HG03139 (cell line): Measurements from ENCODE around the gene APP.

Experiments used
- ATAC-seq: cut with Tn5 transposase; IDR thresholded peaks from one replicate; pipeline ENCODE4 v1.9.1; 2021; ENCODE audit not compliant: unreplicated experiment

The APP gene

GRCh38 chr21:26070822-26071425 lies 99.6 kb downstream of the APP start:
- no peak for ATAC-seq

DNA sequence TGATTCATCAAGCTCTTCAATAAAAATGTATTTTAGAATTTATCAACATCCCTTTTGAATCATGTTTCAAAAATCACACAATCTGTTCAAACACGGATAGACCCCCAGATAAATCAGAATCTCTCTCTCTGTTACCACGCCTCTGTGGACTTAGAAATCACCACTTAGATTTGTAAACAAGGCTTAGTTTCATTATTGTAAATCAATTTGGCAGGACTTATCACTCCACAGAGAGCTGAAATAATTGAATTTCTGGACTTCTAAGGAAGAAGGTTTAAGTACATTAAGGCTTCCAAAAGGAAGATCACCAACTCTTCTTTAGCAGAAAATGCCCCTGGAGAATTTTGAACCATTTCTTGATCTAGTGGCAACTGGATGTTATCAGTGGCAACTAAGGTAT lies 100.4 kb downstream of the APP start:
- ATAC-seq, result no peak

DNA sequence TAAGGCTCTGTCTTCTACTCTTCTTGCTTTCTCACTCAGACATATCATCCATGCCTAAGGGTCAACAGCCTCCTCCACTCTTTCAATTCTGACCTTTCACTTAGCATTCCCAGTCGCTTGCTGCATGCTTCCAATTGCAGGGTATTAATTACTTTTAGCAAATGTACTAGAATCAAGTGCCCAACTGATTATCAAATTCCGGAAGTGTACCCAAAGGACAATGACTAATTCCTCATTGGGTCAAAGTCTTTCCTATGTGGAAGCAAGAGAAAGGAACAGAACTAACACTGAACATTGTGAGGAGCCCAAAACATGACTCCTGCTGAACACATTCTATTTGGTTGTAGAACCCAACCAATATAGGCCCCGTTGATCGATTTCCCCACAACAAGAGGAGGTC lies 101.8 kb downstream of the APP start:
- no peak for ATAC-seq

DNA sequence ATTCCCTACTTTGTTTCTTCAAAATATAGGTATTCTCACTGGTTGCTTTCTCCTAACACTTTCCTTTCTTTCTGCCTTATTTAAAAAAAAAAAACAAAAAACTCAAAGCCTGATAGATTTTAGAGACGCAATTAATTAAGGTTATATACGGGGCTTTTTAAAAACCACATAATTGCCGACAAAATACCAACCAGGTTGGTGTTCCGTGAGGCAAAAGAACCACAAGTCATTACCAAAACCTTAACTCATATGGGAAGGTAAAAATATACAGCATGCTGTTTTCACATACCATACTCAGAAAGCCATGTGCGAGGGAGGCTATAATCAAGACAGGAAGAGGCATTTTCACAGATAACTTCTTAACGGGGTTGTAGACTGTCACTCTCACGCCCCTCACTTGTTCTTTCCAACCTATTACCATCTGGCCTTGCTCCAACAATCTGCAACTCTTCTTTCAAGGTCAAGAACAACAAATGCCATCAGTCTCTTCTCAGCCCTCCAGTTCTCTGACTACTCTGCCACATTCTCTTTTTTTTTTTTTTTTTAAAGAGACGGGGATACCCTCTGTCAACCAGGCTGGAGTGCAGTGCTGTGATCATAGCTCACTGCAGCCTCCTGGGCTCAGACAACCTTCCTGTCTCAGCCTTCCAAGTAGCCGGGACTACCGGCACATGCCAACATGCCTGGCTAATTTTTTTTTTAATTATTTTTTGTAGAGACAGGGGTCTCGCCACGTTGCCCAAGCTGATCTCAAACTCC lies 102.6 kb downstream of the APP start:
- no peak for ATAC-seq

DNA sequence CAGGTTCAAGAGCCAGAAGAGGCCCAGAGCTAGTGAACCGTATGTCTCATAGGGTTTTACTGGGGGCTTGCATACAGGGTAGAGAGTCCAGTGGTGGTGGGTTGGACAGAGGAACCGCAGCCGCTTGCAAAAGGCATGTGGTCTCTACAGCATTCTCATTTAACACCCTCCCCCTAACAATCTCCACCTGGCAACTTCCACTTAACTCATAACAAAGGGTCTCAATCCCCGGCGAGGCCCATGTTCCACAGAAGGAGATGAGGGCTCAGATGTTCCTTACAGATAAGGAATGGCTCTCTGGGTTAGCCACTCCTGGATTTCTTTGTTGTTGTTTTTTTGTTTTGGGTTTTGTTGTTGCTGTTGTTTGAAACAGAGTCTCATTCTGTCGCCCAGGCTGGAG lies 106.1 kb downstream of the APP start:
- ATAC-seq, result no peak

DNA sequence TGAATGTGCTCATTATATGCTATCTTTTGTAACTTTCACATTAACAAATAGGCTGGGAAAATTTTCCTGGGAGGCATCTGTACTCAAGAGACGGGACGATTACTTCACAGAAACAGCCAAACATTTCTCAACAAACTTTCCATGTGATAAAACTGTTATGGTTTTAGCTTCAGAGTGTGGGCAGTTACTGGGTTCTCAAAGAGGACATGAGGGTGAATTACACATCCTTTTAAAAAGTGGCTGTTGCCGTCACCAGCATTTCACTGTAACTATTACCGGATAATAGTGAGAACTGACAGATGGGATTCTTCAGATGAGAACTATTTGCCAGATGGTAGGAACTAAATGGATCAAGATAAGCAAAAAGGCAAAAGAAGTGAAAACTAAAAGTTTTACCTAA lies 109.1 kb downstream of the APP start:
- no peak for ATAC-seq

DNA sequence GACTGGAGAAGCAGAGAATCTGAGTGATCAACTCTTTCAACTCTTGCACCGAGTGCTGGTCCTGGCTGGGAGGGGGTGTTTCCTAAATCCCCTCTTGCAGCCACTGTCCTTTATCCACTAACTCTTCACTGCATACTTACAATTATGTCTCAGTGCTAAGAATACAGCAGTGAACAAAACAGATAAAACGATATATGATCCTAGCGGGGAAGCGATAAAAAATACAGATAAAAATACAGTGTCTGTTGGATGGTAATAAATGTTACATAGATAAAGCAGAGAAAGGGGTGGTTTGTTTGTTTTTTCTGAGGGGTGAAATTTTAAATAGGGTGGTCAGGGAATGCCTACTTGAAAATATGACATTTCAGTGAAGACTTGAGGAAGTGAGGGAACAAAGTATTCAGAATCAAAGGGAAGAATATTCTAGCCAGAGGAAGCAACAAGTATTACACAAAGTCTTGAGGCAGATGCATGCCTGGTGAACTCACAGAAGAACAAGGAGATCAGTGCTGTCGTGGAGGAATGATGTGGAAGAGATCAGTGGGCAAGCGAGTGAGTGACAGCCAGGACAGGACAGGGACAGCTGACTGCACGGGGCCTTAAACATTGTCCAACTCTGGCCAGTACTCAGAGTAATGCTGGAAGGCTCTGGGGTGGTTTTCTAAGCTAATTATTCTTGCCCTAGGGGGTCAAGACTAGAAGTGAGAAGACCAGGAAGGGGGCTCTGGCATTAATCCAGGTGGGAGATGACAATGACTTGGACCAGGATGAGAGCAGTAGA lies 110.0 kb downstream of the APP start:
- ATAC-seq, result no peak

DNA sequence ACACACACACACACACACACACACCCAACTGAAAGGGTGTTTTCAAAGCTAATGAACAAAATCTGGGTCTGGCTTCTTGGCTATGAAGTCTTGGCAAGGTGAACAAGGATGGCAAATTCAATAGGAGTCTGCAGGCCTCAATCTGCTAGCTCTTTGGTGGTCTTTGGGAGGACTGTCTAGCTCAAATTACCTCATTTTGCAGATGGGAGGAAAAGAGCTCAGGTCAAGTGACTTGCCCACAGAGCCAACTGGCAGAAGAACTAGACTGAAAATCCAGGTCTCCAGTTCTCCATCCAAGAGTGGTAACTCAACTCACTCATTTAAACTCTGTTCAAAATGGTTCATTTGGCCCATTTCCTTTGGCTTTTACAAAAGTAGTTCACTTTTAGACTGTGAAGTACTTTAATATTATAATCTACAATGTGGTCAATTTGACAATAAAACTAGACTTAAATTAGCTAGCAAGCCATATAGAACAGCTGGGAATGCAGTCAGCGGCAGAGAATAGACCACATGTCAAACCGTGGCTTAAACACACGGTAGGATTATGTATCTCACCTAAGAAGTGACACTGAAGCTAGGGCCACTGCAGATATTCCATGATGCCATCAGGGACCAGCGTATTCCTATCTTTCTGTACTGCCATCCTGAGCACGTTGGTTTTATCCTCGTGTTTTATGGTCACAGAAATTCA lies 112.9 kb downstream of the APP start:
- ATAC-seq, result no peak

DNA sequence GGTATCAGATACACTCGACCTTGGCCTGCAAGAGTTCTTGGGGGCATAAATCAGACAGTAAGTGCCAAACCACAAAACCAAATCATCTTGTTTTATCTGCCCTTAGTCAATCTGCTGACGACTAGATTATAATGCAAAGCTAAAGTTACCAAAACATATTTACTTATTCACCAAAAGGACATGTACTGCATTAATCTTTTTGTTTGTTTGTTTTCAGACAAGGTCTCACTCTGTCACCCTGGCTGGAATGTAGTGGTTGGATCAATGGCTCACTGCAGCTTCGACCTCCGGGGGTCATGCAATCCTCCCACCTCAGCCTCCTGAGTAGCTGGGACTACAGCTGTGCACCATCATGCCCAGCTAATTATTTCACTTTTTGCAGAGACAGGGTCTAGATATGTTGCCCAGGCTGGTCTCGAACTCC lies 114.7 kb downstream of the APP start:
- no peak for ATAC-seq

GRCh38 chr21:26055010-26055409 lies 115.6 kb downstream of the APP start:
- no peak for ATAC-seq

DNA sequence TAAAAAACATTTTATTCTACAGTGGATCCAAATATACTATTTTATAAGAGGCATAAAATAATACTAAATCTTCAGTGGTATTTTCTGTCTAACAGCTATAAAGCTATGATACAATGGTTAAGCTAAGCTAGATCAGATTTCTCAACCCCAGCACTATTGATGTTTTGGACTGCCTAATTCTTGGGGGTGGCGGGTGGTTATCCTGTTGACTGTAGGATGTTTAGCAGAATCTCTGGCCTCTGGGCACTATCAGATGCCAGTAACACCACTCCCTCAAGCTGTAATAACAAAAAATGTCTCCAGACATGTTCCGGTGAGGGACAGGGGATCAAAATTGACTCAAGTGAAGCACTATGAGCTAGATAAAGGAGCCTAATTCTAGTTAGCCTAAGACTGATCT lies 118.5 kb downstream of the APP start:
- ATAC-seq, result no peak

GRCh38 chr21:26050857-26051256 lies 119.7 kb downstream of the APP start:
- ATAC-seq, result no peak

DNA sequence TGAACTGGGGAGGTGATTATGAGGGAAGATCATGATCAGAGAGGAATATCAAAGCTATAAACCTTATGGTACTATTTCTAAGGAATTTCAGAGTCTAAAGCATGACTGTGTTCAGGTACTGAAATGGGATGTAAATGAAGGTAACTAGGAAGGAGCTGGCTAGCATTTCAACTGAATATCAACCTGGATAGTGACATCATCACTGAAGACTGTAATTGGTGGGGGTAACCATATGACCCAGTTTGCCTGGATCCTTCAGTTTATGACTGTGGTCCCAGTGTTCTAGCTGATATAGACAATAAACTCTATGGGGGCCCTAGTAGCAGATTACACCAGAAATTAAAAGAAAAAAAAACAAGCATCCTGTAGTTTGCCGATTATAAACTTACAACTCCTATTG lies 120.8 kb downstream of the APP start:
- no peak for ATAC-seq

- ATAC-seq, result no peak
Observed at GRCh38 chr21:26047279-26047967, 123.1 kb downstream of the APP start.

DNA sequence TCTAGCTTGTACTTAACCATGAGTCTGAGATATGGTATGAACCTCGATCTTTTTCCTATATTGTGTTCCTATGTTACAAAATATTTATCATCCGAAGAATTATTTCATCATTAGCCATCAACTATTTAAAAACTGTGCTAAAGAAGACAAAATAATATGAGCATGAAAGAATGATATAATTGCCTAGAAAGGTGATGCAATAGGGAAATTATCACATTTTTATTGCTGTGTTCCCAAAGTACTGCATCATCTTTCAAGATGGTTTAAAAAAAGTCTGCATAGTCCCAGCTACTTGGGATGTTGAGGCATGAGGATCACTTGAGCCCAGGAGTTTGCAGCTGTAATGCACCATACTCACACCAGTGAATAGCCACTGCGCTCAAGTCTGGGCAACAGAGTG lies 126.7 kb downstream of the APP start:
- no peak for ATAC-seq

- ATAC-seq, result no peak
Observed at GRCh38 chr21:26042181-26042876, 128.2 kb downstream of the APP start.

GRCh38 chr21:26041431-26042180 lies 129.0 kb downstream of the APP start:
- ATAC-seq, result no peak

DNA sequence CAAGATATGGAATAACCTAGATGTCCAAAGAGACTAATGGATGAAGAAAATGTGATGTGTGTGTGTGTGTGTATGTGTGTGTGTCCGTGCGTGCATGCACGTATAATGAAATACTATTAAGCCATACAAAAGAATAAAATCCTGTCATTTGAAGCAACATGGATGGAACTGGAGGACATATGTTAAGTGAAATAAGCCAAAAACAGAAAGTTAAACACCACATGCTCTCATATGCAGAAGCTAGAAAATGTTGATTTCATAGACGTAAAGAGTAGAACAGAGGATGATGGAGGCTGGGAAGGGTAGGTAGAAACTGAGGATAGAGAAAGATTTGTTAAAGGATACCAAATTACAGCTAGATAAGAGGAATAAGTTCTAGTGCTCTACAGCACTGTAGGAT lies 133.7 kb downstream of the APP start:
- ATAC-seq, result no peak

- no peak for ATAC-seq
Observed at GRCh38 chr21:26032263-26032662, 138.3 kb downstream of the APP start.

- ATAC-seq, result no peak
Observed at GRCh38 chr21:26028183-26028582, 142.4 kb downstream of the APP start.
